Body of pancreas (tissue), 4 donors: ENCODE results near the gene NOVA2.

Experiments
- CTCF ChIP-seq, 7 experiments: fragments of 450-650 bp in 4 of 7; fragments of 200-600 bp in 3 of 7; sonication (generic) in 3 of 7; IDR thresholded peaks; one replicate each; pipeline ENCODE4 v1.5.1; 2016 to 2019; ENCODE audit warnings: antibody characterized with exemption in 7 of 7
- POLR2A ChIP-seq, 3 donors: fragments of 450-650 bp; IDR thresholded peaks; one replicate each; pipeline ENCODE4 v1.6.1; 2016; ENCODE audit warnings: antibody characterized with exemption in 3 of 3, mild to moderate bottlenecking in 2 of 3

DNA sequence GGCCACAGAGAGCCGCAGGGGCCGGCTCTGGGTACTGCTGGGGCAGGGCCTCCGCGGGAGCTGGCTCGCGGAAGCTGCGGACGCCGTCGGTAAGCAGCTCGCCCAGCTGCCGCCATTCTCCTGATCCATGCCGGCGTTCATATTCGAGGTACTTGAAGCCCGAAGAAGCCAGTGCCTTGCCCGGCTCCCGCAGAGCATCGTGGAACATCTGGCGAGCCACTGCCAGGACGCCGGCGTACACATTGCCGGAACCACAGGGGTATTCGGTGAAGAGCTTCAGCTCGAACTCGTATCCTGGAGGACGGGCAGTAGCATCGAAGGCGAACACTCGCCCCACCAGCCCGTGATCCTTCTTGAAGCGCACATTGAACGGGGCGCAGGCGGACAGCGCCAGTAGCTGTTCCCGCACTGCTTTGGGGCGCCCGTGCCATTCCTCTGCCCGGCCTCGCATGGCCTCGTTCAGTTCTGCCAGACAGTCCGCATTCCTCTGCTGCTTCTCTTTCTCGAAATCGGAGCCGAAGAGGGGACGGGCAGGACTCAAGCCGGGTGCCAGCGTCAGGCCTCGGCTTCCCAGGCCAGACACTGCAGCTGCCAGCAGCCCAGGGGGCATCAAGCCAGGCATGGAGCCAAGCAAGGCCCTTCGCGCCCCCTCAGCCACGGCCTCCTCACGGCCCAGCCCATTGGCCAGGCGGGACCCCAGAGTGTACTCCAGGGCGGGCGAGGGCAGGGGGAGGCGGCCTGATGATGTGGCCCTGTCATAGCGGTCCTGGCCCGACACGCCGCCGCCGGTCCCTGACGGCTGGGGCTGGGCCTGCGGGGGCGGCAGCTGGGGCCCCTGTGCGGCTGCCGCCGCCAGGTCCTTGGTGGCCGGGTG is 88.7 kb downstream of the NOVA2 start:
- TF ChIP-seq POLR2A (IDR thresholded peaks at IDR 0.05) (no peak), CTCF (IDR thresholded peaks at IDR 0.05) (no peak)
